Osteocyte (in vitro differentiated cells): ENCODE measurements around the gene FXR2. TPM values are rescaled to one million over a fixed set of nuclear protein-coding genes. Genes with fewer than 3 reads are reported as not detected.

Source experiments
- DNase-seq: peaks from one replicate; pipeline ENCODE4 v3.0.0; 2021; ENCODE audit warnings: mixed read lengths; ENCODE audit not compliant: unreplicated experiment; ENCODE audit errors: extremely low spot score
- H3K27ac Mint-ChIP-seq: one replicate; pipeline ENCODE4 v1.8.0; 2021; ENCODE audit warnings: mild to moderate bottlenecking, mixed read lengths; ENCODE audit not compliant: unreplicated experiment
- H3K27me3 Mint-ChIP-seq: one replicate; pipeline ENCODE4 v1.8.0; 2021; ENCODE audit warnings: mixed read lengths; ENCODE audit not compliant: unreplicated experiment
- H3K36me3 Mint-ChIP-seq: one replicate; pipeline ENCODE4 v1.8.0; 2021; ENCODE audit warnings: mixed read lengths; ENCODE audit not compliant: unreplicated experiment
- H3K4me1 Mint-ChIP-seq: one replicate; pipeline ENCODE4 v1.8.0; 2021; ENCODE audit warnings: mixed read lengths; ENCODE audit not compliant: unreplicated experiment
- H3K4me3 Mint-ChIP-seq: one replicate; pipeline ENCODE4 v1.8.0; 2021; ENCODE audit warnings: mild to moderate bottlenecking, moderate library complexity, mixed read lengths; ENCODE audit not compliant: unreplicated experiment
- H3K9me3 Mint-ChIP-seq: one replicate; pipeline ENCODE4 v1.8.0; 2021; ENCODE audit warnings: mixed read lengths; ENCODE audit not compliant: unreplicated experiment
- CTCF ChIP-seq: fragments of 200-600 bp; sonication (generic); IDR thresholded peaks from 2 replicates; pipeline ENCODE4 v1.5.0; 2021; ENCODE audit warnings: antibody characterized with exemption, mild to moderate bottlenecking, moderate library complexity
- total RNA-seq: library from RNA; stranded (reverse); gene quantifications from 2 replicates; pipeline ENCODE4 v1.2.1, GENCODE V29; 2021

The FXR2 gene
- total RNA-seq, 1 donor from 2014 or later: 50.7 TPM

GRCh38 chr17:7560172-7561027 lies 54.3 kb downstream of the FXR2 start:
- Mint-ChIP-seq H3K4me1 (peaks cover 41% of the 10 kb centered on the region), H3K36me3 (no peaks in the 10 kb centered on the region), H3K27me3 (no peaks in the 10 kb centered on the region), H3K4me3 (peak overlapping the region; percentile 88), H3K27ac (peak overlapping the region; percentile 89), H3K9me3 (no peaks in the 10 kb centered on the region)
- TF ChIP-seq CTCF: peak; percentile 54
- DNase-seq: no peak

GRCh38 chr17:7559320-7560171 lies 55.2 kb downstream of the FXR2 start:
- Mint-ChIP-seq H3K4me3 (no peak overlapping the region), H3K9me3 (no peaks in the 10 kb centered on the region), H3K36me3 (no peaks in the 10 kb centered on the region), H3K27me3 (no peaks in the 10 kb centered on the region), H3K4me1 (peaks cover 41% of the 10 kb centered on the region), H3K27ac (peak overlapping the region; percentile 89)
- TF ChIP-seq CTCF: no peak
- DNase-seq: no peak

GRCh38 chr17:7558544-7559319 lies 56.0 kb downstream of the FXR2 start, which contains the start of gene TNFSF13:
TNFSF13 (plus strand) TSS chr17:7558750; CDS start chr17:7559040, 290 bp downstream.
- Mint-ChIP-seq H3K36me3 (no peaks in the 10 kb centered on the region), H3K4me1 (peaks cover 36% of the 10 kb centered on the region), H3K9me3 (no peaks in the 10 kb centered on the region), H3K4me3 (no peak within 1 kb of the TSS), H3K27me3 (no peaks in the 10 kb centered on the region), H3K27ac (peak within 1 kb of the TSS; percentile 71)
- no peak for DNase-seq
- no peak for TF ChIP-seq CTCF

GRCh38 chr17:7557775-7558543 lies 56.7 kb downstream of the FXR2 start:
- Mint-ChIP-seq H3K4me3 (no peak overlapping the region), H3K9me3 (no peaks in the 10 kb centered on the region), H3K4me1 (peaks cover 32% of the 10 kb centered on the region), H3K27me3 (no peaks in the 10 kb centered on the region), H3K27ac (peak overlapping the region; percentile 71), H3K36me3 (no peaks in the 10 kb centered on the region)
- DNase-seq: no peak
- TF ChIP-seq CTCF: no peak
